Activated CD8-positive, alpha-beta memory T cell treated with anti-CD3 and anti-CD28 coated beads for 24 hours (primary cell): ENCODE data around the gene TFAP2D.

Experiments
- DNase-seq: peaks from one replicate; pipeline ENCODE4 v3.0.0-alpha.2; 2020

Gene TFAP2D

DNA sequence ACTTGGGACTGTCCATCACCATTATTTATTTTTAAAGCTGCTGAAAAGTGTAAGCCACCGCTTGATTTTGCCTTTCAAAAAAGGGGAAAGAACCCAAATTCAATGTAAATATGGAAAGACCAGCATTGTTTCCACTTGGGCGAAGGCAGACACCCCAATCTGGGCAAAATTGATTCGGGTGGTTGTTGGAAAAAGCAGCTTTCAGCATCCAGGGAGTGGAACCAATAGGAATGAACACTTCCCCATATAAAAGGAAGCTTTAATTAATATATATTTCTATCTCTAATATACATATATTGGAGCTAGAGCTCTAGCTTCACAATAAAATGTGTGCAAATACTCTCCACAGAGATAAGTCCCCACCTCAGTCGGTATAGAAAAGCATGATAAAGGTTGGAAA lies at the start of gene TFAP2D:
TSS of gene TFAP2D (plus strand) at position 301 of the 400 bp plus-strand sequence. CDS start 530 bp downstream, outside the sequence.
- no peak for DNase-seq

DNA sequence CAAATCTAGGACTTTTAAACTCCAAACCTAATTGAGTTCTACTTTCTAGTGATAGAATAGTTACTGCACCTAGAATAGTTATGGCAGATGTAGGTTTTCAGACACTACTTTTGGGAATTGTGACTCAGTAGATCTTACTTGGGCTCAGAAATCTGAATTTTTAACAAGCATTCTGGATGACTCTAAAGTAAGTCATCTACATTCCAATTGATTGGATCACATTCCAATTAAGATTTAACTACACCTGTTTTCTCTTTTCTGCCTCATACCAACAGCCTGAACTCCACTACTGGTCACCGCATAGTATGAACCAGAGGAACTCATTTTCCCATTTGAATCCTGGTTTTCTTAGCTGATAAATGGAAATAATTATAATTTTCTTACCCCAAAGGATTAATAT lies 49.5 kb upstream of the TFAP2D start:
- no peak for DNase-seq

DNA sequence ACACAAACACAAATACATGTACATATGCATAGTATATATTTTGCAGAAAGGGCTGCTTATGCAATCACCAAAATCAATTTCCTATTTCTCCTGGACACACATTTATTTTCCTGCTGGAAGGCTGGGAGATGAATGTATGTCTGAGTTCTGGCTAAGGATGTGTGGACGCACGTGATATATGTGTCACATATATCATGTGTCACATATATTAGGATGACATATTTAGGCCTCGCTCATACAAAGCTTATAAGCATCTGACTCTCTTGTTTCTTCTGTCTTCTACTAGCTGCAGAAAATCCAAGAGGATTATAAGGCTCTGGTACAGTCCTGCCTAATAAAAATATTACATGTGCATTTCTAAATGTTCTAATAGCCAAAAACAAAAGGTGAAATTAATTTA lies 47.2 kb upstream of the TFAP2D start:
- DNase-seq: no peak

DNA sequence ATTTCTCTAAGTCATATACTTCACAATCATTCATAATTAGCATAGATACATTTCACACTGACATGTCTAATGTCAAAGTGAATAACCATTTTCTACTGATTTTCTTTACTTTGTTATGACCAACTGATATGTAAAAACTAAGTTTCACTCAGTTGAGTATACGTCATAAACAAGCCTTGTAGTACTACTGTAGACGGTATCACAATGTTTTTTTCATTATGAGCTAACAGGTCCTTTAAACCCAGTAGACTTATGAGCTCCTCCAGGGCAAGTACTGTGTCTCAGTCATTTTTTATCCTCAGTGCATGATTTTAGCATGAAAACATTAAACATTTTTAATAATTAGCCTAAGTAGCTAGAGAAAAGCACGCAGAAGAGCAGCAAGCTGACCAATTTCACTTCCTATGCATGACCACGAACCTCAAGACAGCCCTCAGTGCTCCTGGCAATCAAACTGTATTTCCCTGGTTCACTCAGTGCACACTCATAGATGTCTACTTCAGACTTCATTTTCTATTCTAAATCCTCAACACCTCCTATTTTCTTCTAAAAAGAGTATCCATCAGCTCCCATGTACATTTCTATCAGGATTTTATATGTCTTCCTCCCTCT lies 32.0 kb upstream of the TFAP2D start:
- no peak for DNase-seq

DNA sequence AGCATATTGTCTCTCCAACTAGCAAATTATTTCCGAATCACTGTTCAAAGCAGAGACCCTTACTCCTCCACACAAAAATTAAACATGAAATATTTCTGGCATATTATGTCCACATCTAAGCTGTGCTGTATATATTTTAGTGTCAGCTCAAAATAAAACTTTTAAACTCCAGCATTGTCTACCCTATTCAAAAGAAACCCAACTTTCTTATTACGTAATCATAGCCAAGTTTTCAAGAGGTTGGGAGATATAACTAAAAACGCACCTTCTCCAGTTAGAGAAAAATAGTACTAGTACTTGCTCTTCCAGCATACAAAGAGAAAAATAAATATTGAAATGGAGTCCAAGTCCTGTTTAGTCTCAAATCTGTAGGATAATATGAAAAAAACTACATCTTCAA lies 24.1 kb upstream of the TFAP2D start:
- no peak for DNase-seq

DNA sequence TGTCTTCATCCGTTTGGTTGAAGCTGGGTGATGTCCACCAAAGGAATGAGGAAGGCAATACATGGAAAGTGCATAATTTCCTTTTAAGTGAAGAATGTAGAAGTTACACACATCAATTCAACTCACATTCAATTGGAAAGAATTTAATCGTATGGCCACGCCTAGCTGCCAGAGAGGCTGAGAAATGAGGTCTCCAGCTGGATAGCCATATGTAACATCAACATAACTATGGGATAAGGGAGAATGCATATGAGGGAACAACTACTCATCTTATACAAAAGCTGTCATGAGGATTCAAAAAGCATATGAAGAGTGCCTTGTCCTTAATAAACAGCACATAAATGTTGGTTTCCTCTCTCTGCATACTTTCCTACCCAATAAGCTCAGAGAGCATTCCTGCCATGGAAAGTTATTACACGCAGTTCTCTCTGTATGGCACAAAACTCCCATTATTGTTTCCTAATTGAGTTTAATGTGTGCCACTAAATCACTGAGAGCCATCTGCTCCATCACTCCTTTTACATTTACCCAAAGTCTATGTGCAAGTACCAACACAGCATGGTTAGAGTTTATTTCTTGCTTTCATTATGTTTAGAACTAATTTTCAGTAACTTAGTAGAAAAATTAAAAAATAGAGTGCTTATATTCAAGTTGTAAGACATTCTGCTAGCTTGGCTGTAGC lies 21.4 kb upstream of the TFAP2D start:
- DNase-seq: no peak

DNA sequence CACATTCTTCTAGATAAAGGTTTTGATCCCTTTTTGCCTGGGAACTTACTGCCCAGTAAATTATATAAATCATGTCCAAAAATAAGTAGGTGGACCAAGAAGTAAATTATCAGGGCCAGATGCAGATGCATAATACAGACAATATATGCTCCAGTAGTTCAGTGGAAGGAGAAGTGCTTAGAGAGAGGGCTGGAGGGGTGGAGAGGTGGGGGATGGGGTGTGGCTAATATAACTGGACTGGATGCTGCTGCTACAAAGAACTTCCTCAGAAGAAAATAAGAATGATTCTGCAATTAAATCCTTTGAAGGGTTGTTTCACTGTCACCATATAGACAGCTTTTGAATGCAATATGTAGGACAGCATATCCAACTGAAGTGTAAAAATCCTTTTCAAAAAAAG lies 14.8 kb upstream of the TFAP2D start:
- no peak for DNase-seq

DNA sequence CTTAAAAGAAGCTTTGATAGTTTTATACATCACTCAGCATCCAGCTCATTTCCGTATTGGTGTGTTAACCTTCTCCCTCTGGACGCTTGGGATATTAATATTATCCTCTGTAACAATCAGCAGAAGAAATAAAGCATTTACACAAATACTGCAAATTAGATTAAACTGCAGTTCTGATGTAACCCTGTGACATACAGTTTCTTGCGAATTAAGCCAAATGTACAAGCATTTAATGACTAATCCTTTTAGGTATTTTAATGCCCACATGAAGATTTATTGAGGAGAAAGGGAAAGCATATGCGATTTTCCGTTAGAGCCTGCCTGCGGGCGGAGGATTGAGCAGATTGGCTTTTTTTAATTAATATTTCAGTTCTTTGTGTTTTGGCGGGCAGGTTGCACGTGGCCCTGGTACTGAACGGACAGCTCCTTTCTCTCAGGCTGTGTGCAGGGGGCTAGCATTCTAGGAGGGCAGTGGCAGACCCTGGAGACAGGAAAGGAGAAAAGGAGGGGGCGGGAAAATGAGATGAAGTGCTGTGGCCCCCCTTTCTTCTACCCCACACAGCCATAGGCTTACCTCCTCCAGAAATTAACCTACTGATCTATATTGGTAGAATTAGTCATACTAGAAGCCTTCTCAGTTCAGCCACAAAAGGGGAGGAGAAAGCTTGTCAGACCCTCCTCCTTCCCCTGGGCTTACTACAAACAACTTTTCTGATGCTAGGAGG lies 14.1 kb upstream of the TFAP2D start:
- DNase-seq: no peak

DNA sequence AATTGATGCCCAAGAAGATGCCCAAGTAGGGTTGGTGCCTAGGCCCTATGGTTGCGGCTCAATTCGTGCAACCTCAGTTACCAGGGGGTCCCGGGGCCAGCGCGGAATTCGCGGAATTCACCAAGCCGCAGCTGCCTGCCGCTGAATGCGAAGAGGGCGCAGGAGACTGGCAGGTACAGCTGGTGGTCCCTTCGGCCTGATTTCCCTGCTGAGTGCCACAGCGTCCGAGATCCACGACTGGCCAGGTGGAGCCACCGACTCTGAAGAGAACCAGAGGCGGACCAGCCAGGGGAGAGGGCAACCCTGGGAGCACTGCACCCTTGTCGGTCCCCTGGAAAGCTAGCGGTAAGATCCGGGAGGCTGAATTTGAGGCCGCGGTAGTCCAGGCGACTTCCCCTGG lies 6.8 kb upstream of the TFAP2D start:
- DNase-seq: no peak

DNA sequence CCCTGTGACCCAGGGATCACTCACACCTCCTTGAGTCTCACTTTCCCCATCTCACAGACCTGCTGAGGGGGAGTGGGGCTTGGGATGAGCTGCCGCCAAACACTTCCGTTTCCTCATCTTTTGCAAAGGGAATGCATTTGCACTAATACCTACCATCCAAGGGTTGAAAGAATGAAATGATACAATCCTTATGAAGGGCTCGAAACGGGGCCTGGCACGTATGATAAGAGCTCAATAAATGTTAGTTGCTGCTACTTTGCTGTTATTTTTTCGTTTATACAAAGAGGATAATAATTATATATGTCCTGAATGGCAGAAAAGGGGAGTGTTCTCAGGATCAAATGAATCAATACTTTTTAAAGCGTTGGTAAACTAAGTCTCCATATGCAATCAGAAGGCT lies 6.1 kb upstream of the TFAP2D start:
- DNase-seq: no peak

DNA sequence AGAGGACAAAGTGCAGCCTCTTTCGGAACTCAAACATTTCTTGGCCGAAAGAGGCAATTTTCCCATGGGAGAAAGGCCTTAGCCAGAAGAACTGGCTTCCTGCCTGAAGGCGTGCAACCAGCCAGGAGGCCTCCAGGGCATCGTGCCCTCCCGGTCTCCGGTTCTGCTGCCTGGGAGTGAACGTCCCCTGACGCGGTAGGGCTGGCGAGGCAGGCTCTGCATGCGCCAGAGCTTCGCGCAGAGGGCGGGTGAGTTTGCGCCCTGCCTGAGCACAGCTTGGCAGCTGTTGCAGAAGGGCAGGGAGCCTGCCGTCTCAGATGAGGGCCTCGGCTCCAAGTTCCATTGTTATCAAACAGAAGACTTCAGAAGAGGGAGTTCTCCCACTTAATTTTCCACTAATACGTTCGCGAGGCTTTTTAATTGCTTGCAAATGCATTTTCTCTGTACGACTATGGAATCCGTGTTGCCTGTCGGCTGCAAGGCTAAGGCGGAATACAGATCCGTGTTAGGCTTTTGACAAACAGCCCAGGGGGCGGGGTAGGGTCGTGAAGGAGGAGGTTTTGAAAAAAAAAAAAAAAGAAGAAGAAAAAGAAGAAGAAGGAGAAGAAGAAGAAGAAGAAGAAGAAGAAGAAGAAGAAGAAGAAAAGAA lies 5.5 kb upstream of the TFAP2D start:
- DNase-seq: no peak

DNA sequence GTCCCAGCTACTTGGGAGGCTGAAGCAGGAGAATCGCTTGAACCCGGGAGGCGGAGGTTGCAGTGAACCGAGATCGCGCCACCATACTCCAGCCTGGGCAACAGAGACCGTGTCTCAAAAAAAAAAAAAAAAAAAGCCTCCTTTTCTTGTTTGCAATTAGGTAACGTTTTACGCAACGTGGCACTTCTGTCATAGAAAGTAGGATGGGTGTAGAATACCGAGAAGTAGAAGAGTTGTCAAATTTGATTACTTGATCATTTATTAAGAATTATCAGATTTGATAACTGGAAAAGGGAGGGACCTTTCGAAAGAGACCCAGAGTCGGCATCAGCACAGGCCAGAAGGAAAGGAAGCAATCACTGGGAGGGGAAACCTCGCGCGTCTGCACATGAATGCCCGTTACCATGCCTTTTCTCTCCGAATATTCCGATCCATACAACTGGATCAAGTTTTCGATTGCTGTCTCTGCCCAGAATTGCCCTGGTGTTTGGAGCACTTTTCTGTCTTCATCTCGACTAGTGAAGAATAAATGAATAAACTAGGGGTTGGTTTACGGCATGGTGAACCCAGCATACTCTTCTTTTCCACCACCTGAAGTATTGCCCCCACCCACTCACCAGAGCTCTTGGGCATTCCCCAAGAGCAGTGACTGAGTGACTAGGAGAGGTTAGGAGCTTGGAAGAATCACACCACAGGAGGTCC lies 4.5 kb upstream of the TFAP2D start:
- no peak for DNase-seq

DNA sequence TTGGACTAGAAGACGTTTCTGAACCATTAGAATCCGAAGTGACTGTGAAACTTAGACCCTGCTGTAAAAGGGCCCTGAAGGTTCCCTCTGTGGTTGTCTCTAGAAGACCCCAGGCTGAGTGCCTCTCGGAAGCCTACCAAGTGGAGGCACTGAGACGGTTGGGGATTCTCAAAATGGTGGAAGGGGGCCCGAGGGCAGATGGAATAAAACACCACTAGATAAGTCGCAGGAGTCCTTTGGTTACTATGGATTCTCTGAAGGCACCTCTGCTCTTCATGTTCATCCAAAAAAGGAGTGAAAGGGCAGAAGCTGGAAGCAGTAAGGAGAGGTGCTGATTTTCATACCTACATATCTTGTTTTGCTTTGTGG lies 4.0 kb upstream of the TFAP2D start:
- no peak for DNase-seq

DNA sequence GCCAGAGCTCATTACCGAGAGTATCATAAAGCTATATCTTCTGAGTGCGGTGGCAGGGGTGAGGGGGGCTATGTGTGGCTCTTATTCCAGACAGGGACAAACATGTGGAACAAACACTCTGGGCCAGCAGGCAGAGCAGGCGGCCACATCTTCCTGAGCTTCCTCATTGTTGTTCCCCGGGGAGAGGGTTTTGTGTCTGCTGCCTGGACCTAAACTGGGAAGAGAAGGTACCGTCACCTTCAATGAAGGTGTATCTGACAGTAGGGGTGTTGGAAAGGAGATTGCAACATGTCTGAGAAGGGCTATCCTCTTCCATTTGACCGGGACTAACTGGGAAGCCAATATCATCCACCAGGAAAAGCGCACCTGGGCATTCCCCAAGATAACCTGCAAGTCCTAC lies 1.6 kb upstream of the TFAP2D start:
- no peak for DNase-seq

DNA sequence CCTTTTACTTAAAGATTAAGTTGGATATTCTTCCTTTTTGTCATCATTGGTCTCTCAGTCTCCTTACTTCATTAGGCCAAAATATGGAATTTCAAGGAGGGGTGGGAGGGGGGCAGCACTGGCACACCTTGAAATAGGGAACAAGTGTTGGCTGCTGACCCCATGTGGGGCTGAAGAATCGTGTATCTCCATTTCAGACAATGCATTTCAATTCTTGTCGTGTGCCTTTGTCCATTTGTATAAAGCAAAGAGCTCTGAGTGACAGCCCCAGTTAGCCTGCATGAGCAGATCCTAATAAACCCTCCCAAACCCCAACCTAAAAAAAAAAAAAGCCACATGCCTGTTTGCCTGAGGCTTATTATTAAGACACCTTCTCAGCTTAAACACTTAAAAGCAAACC lies 1.0 kb upstream of the TFAP2D start:
- no peak for DNase-seq

DNA sequence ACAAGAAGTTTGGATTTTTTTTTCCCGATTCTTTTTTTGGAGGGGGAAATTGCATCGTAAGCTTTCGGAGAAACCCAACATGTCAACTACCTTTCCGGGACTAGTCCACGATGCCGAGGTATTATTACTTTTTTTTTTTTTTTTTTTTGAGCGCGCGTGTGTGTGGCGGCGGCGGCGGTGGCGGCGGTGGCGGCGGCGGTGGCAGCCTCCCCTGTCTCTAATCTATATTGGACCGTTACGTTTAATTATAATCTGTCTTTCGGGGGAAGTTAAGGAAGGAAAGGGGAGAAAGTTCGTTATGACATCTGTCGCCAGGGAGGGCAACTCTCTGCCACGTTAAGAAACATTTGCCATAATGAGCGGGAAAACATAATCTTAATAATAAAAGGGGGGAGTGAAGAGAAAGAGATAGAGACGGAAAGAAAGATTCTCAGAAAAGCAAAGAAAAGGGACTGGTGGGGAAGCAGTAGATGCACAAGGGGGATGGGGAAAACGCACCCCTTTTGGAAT lies 706 bp downstream of the TFAP2D start:
- DNase-seq: no peak

DNA sequence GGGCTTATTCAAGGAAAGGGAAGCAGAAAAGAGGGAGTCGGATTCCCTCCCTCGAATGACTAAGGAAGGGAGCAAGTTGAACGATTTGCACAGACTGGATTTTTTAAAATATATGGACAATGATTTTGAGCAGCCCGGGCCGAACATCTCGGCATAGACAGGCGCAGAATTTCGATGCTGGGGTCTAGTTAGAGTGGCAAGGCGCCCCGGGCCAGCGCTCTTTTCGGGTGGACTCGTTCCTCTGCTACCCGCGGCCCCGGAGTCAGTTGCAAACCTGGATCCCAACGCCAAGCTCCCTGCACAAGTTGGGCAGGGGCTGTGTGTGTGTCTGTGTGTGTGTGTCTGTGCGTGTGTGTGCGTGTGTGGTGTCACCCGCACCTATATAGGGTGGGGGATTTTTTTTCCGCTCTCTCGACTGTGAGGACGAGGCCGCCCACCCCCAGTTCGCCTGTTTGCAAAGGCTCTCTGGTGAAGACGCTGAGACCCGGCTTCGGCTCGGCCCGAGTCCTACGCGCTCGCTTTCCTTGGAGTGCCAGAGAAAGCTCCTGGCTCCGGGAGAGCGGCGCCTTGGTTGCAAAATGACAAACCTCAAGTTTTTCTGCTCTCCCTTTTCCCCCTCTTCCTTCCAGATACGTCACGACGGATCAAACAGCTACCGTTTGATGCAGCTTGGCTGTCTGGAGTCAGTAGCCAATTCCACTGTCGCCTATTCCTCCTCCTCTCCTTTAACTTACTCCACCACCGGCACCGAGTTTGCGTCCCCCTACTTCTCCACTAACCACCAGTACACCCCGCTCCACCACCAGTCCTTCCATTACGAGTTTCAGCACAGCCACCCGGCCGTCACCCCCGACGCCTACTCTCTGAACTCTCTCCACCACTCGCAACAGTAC lies 1.4 kb downstream of the TFAP2D start:
- no peak for DNase-seq

DNA sequence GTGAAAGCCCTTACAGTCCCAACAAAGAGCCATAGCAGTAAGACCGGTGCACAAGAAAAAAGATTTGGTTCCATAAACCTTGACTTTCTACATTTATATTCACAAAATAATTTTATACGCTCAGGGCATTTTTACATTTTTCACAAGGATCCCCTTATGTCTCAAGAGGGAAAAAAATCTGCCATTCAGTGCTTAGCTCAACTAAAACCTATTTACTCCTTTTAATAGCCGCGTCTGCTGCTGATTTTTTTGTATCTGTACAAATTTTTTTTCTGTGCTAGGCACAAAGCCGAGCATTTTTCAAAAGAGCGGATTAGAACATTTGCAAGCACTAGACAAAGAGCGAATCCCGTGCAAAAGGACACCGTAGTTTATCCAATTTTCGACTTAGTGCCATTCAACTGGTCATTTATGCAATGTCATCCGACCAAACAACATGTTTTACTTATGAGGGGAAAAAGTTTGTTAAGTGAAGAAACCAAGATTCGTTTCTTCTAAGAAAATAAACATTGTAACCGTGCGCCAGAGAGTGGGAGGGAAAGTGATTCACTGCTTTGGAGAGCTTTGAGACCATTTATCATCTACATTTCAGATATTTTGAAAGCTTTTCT lies 3.7 kb downstream of the TFAP2D start:
- no peak for DNase-seq

DNA sequence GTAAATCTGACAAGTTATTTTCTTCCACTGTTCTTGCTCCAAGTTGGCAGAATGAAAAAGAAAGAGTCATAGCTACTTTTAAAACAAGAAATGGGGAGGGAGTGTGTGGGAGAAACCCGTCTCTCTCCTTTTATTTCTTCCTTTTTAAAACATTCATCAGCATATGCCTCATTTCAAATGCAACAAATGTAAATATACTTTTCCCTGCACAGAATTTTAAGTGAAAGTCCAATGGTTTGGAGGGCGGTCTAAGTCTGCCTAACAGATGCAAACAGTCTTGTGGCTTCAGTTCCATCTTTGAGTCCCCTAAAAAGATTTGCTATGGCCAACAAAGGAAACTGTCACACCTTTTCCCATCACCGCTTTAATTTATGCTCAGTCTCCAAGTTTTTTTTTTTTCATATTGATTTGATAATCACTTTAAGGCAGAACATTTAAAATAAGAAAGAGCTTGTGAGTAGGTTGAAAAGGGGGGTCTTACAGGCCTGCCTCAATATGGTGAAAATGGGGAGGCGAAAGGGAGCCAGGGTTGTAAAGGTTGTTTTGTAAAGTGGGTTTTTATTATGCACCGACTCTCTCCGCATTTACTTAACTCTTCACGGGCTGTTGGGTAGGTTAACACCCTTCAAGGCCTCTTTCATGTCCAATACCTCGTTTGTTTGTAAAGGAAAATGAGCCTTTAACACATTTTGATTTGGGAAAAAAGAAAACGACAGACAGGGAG lies 4.6 kb downstream of the TFAP2D start:
- DNase-seq: no peak

DNA sequence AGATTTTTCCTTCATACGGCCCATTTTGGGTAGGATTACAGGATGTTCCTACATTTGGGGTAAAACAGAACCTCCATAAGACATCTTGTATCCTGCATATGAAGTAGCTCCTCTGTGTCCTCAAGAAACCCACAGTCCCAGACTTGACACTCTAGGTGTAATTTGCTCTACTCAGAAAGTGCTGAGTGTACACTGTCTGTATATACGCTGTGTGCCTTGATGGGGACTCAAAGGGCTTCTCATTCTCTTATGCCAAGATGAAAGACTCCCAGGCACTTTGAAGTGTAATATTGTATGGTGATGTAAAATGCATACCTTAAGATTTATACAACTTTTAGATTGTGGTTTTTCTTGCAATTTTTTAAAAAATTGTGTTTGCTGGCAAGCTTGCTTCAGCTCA lies 5.2 kb downstream of the TFAP2D start:
- no peak for DNase-seq

DNA sequence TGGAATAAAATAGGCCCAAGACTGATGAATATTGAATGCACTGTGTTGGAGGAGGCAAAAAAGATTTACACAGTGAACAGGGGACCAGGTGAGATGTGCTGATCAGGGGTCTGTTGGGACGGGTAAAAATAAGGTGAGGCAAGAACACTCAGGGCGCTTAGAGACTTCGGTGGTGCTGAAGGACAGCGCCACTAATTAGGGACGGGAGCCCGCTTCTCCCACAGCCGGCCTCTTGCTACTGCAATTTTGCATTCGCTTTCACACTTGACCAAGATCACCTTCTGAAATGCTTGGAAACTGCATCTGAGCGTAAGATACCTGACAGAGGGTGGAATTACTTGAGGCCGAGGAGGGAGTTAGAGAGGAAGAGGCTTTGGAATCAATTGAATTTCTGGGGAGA lies 7.3 kb downstream of the TFAP2D start:
- no peak for DNase-seq
